Frontal cortex (tissue), 4 donors: Measurements from ENCODE around the gene ARHGAP31. TPM values are rescaled to one million over a fixed set of nuclear protein-coding genes. Genes with fewer than 3 reads are reported as not detected.
"Not testable (repeated sequence)": the region's sequence is repeated elsewhere in the genome, so short reads cannot be mapped to it uniquely, and the experiment has no call there.

Experiments used
- DNase-seq, 2 donors: peaks; one replicate each; pipeline ENCODE4 v3.0.0; 2012; ENCODE audit warnings: low spot score in 2 of 2
- FAIRE-seq: peaks from 2 replicates; lab custom pipeline; 2012; peaks lifted over from hg19 to GRCh38; lab: Jason Lieb, UNC
- total RNA-seq: library from RNA; depleted of rRNA; stranded (reverse); fragments of >200 nt; gene quantifications from one replicate; pipeline ENCODE4 v1.2.3, GENCODE V29; 2014
- donor health status: control.
- donor health status: control.
- donor health status: control.

Gene ARHGAP31
- total RNA-seq, 1 donor from 2014 or later = 2.0 TPM

DNA sequence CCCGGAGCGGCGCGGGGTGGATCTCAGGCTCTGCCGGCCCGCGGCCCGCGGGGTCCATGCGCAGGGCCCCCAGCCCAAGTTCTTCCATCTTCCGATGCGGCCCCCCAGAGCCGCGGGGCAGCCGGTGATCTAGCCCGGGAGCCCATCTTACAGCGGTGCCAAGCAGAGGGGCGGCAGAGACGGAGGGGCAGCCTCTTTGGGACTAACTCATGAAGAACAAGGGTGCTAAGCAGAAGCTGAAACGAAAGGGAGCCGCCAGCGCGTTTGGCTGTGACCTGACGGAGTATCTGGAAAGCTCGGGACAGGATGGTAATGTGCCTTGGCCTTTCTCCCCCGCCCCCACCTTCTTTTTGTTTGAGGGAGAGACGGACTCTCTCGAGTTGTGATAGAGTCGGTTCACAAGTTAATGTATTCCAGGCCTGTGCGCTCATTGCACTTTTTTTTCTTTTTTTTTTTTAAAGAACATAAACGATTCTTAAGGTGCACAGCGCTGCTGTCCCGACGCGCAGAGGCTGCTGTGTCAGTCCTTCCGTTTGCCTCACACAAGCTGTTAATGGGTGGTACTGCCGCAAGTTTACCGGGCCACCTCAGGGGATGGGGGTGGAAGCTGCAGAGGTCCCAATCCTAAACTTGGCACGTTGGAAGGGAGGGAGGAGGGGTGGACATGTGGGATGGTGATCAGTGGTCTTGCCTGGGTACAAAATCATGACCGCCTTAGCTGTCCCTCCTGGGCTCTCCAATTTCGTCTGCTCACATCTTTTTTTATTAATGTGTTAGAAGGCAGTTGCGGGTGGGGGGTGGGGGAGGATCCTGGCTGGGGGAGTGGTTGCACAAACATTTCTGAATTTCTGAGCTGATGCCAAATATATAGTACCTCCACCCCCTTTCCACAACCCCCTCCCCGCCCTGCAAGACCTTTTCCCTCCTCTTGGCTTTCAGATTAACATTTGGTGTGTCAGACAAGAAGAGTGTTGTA lies 801 bp downstream of the ARHGAP31 start:
- DNase-seq (no peak), FAIRE-seq (no peak)

DNA sequence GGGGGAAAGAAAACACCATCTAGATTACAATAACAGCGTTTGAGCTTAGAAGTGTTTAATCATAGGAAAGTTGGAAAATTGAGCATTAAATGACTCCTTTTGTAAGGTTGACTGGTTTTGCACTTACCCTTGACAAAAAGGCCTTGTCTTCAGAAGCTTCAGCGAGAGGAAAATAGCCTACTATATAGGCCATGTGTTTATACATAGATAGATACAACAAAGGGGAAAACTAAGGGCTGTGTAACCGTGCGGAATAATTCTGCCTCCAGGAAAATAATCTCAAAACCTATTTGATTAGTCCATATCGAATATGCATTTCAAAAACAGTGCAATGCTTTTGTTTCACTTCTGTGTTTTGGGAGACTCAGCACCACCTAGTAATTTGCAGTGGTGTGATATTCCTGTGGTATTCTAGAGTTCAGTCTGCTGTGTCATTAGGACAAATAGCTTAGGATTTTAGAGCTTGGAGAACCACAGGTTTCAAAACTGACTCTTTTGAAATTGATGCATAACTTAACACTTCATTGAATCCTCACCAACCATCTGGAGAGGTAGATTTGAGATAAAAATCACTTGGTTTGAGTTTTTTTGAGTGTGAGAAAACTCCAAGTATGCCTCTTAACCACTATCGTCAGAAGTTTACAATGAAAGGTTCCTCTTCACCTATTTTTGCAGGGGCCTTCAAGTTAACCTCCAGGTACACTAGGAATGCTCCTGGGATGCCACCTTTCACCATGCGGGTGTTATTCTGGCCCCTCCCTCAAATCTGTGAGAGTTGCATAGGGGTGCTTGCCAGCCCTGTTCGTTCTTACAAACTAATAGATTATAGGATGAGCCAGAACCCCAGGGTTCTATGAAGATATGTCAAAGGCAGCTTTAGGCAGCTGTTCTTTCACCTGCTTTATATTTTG lies 1.9 kb downstream of the ARHGAP31 start:
- DNase-seq (no peak), FAIRE-seq (no peak)

DNA sequence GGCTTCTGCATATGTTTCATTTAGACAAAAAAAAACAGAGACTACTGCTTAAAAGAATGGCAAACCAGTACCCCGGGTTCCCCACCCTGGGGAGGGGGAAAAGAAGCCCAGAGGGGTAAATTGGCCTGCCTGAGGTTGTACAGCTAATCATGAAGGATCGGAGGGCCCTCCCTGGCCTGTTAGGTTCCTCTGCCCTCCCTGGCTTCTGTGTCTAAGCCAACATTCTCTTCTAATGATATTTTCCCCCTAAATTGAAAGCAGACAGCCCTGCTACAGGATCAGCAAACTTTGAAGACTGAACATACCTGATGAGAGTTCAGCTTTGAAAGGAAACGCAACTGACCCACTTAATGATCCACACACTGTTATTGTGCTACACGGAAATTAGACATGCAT lies 2.5 kb downstream of the ARHGAP31 start:
- DNase-seq (no peak), FAIRE-seq (no peak)

DNA sequence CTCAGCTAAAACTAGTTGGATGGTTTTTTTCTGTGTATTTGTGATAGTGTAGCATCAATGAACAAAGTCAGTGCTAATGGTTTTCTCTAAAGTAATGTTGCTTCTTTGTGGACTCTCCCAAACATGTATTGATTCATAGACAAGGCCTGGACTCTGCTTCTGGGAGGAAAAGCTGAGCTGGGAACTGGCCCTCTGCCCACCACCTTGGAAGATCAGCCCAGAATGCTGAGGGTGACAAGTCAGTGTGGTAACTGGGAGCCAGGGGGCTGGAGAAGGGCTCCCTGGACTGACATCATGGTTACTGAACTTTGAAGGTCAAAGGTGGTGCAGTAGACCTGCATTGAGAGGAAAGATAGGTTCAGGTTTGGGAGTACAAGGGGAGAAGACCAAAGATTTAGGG lies 3.0 kb downstream of the ARHGAP31 start:
- no peak for FAIRE-seq
- DNase-seq = no peak

DNA sequence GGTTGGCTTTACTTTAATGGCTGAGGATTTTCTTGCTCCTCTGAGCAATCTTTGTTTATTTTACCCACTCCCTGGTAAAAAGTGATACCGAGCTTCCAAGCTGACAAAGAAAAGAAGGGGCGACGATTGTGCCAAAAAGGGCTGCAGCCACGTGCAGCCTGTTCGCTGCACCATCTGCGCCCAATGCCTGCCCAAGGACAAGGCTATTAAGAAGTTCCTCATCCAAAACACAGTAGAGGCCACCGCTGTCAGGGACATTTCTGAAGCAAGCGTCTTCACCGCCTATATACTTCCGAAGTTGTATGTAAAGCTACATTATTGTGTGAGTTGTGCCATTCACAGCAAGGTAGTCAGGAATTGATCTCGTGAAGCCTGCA lies 4.4 kb downstream of the ARHGAP31 start:
- FAIRE-seq = no peak
- DNase-seq = no peak

DNA sequence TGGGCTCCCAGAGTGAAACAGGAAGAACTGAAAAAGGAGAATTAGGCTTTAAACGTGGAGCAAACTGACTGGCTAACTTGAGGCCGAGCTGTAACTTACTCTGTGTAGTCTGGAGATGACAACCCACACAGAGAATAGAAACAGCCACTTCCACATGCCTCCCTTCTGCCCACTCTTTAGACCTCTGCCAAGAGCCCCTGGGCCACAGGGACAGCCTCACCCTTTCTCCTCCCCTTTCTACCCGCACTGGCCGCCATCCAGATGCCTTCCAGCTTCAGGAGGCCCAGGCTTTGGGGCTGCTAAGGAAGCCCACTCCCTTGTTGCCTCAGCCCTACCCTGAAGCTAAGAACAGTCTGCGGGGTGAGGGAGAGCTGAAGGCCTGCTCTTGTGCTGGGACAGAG lies 6.8 kb downstream of the ARHGAP31 start:
- FAIRE-seq (no peak), DNase-seq (no peak)

DNA sequence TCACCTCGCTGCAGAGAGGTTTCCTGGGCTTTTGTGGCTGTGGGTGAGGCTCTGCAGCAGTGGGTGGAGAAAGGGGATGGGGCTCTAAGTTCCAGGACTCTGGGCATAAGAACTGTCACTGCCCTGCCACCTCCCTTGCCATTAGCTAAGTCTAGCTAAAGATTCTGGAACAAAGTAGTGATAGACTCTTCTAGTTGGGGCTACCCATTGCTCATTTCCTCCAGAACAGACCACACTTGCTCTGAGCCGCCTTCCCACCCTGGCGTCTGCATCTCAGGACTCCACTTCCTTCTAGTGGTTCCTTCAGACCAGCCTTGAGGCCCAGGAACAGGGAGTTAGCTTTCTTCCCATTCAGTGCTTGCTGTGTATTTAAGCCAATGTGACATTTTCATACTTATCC lies 7.5 kb downstream of the ARHGAP31 start:
- FAIRE-seq = no peak
- DNase-seq = no peak

DNA sequence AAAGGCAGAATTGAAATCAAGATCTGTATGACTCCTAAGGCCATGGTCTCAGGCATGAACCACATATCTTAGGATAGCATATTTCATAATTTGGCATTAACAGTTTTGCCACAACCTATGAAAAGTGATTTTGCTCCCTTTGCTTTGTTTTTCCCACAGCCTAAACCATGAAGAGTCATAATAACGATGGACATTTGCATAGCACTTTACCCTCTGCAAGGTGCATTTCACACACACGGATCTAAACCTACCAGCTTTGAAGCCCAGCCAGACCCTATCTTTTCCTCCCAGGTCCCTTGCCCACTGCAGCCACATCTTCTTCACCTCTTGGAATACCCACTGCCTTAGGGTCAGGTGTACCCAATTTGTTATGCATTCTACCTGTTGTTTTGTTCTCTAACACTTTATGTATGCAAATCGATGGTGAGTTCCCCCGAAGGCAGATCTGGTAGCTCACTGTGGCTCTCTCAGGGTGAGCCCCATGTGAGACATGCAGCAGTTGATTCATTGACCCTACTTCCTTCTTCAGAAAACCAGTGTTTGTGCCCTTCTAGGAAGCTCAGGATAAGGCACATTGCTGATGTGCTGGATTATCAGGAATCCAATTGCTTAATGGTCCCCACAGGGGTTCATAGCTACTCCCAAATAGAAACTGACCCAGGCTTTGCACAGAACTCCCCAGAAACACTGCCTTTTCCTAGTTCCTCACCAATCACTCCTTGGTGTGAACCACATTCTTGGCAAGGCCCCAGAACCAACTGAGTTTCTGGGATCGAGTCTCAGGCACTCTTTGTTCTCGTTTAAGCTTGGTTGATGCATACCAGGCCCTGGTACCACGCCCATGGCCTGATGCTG lies 8.7 kb downstream of the ARHGAP31 start:
- DNase-seq (no peak), FAIRE-seq (no peak)

DNA sequence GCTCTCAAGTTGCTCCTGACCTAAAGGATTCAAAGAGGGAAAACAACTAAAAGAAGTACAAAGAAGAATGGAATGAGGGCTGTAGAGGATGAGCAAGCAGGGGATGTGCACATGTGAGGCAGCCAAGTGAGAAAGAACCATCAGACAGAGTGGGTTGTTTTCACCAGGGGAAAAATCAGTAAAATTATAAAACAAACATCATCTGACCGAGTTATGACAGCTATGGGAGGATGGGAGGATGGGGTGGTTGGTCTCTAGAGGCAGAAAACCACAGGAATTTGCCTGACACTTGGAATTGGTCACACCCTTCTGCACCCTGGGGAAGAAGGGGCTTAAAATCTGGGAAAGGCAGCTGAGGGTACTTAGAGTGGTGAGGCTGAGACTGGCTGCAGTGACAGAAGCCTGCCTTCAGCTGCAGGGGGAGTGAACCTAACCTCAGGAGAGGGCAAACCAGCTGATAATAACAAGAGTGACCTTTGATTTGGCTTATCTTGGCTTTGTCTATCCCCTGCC lies 10.1 kb downstream of the ARHGAP31 start:
- DNase-seq = no peak
- no peak for FAIRE-seq

DNA sequence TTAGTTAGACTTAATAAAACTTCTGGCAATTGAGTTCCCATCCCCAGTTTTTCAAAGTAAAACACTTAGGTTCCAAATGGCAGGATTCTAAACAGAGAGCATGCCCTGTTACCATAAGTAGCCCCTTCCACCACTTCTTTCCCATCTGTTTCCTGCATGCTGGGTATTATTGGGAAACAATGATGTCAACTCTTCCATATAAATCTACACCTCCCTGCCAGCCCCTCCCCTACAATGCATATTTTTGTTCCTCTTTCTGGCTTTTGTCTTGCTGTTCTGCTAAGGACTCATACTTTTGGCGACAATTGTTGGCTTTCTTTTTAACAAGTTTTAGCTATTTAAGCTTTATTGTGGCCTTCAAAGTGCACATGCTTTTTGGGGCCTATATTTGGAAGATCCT lies 11.1 kb downstream of the ARHGAP31 start:
- FAIRE-seq (no peak), DNase-seq (no peak)

DNA sequence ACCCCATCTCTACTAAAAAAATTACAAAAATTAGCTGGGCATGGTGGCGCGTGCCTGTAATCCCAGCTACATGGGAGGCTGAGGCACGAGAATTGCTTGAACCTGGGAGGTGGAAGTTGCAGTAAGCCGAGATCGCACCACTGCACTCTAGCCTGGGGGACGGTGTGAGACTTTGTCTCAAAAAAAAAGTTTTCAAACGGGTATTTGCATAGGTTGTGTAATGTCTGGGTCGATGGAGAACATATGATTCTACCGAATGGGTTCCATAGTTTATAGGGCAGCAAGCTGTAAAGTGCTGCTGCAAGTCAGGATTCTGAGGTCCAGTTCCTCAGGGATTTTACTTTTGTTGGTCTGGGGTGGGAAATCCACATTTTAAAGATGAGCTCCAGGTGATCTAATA lies 12.2 kb downstream of the ARHGAP31 start:
- not testable (repeated sequence) for FAIRE-seq, DNase-seq

DNA sequence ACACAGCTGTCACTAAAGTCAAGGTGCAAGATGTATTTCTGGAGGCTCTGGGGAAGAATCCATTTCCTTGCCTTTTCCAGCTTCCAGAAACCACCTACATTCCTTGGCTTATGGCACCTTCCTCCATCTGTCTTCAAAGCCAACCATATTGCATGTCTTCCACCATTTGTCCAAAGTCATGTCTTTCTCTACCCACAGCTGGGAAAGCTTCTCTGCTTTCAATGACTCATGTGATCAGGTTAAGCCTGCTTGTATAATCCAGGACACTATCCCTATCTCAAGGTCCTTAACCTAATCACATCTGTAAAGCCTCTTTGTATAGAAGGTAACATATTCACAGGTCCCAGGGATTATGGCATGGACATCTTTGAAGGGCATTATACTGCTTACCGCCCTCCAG lies 14.2 kb downstream of the ARHGAP31 start:
- DNase-seq (no peak), FAIRE-seq (no peak)

DNA sequence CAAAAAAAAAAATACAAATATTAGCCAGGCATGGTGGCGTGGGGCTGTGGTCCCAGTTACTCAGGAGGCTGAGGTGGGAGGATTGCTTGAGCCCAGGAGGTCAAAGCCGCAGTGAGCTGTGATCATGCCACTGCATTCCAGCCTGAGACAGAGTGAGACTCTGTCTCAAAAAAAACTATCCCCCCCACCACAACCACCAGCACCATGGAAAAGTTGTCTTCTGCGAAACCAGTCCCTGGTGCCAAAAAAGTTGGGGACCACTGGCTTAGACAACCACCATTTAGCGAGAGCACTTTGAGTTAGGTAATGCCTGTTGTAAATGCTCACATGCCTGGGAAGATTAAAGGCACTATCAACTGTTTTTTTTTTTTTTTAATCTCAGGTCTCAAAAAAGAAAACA lies 15.4 kb downstream of the ARHGAP31 start:
- FAIRE-seq (no peak), DNase-seq (no peak)

DNA sequence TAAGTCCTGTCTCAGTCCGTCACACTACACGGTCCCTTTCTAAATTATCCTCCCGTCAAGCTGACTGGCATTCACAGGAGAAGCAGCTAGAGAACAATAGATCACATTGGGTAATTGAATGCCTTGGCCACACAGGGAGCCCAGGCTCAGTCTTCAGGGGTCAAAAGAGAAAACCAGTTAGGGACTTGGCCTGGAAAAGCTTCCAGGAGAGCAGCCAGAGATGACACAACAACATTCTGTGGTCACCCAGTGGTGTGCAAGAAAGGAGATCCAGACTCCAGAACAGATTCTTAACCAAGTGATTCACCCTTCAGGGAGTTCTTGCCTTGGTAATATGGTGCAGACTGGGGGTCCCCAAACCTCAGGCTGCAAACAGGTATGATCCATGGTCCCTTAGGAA lies 15.9 kb downstream of the ARHGAP31 start:
- no peak for FAIRE-seq

DNA sequence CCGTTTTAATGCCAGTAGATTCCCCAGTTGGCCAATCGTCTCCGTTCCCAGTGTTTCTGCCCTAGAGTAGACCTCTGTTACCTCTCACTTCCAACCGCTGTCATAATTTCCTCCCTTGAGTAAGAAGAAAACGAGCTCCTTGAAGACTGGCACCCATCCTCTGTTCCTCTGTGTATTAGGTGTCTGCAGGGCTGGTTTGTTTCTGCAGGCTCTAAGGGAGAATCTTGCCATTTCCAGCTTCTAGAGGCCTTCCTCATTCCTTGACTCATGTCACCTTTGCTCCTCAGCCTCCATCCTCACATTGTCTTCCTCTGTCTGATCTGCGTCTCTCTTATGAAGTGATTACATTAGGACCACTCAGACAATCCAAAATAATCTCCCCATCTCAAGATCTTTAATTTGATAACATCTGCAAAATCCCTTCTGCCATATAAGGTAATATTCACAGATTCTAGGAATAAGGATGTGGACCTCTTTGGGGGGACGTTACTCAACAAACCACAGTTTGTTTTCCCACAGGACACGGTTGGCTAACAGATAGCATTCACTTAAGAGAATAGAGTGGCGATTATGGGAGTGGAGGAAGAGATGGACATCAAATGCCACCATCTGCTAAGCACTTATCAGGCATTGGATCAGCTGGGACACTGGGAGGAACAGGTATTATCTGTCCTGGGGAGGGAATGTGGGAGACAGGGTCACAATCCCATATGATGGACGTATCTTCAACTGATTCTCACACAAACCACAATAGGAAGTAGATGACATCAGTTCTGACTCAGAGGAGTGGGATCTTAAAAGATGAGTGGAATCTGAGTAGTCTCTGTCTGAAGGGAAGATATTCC lies 17.1 kb downstream of the ARHGAP31 start:
- FAIRE-seq (no peak), DNase-seq (no peak)

More for the DNA sequence above, 15.9 kb downstream of the ARHGAP31 start:
- DNase-seq = no peak

DNA sequence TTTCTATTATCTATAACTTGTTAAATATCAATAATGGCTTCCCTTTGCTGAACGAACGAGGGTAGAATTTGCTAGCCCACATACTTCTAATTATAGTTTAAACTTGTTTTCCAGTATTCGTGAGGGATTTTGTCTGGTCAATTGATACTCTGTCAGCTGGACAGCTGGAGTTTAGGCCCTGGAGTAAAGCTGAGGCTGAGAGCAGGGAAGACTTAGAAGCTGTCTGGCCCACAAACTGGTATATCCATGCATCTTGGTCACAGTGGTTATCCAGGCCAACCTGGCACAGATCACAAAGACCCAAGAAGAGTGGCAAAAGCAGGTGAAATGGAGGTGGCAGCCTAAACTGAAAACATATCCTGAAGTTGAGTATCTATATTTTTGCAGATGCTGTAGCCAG lies 19.3 kb downstream of the ARHGAP31 start:
- FAIRE-seq (no peak), DNase-seq (no peak)

DNA sequence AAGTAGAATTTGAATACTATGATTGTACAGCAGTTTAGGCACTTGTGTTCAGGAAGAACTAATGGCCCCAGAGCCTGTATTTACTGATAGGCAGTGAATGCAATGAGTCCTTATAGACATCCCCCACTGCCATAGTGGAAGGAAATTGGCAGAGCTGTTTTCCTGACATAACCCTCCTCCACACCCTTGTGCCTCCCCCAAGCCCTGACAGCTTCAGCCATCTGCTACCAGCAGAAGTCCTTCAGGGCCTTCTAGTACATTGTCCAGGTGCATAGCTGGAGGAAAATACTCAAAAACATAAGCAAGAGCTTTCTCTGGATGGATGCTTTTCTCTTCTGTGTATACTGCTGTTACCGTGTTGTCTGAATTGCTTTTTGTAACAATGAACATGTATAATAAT lies 20.6 kb downstream of the ARHGAP31 start:
- no peak for DNase-seq
- FAIRE-seq = no peak

DNA sequence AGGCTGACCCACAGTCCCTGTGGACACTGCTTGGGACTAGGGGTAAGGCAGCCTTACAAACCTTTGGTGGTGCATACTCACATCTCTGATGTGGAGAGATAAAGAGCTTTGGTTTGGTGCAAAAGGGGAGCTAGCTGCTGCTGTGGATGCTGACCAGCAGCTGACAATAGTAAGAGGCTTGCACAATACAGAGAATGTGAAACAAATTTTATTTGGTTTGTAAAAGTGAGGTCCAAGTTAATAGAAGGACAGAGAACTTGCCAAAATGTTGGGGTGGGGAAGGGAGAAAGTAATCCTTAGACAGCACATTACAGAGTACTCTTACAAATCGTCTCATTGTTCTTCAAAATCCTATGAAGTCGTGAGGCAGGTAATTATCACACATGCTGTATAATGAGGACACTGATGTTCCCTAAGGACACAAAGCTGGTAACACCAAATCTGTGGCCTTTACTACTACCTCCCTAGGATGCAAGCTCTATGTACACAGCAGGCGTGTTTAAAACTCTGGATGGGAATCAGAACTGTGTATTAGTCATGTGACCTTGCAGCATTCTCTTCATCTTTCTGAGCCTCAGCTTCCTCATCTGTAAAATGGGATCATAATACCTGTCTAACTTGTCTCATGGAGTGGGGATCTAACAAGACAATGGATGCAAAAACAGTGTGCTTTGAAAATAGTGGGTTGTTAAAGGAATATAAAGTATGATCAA lies 21.6 kb downstream of the ARHGAP31 start:
- FAIRE-seq (no peak), DNase-seq (no peak)
